Measurements from ENCODE around the gene AIP.
A peak's percentile ranks its signal among the peaks of the same experiment; 100 is the strongest.

Gene AIP

GRCh38 chr11:67482827-67483798 lies at the start of gene AIP:
TSS of gene AIP (plus strand) at chr11:67483026. CDS start at chr11:67483159, 133 bp downstream.
- DNase-seq, result peak; percentile 98

- DNase-seq, result no peak
These were observed 49.1 kb upstream of the AIP start for GRCh38 chr11:67433536-67434394.

GRCh38 chr11:67434395-67434881 lies 48.4 kb upstream of the AIP start:
- peak; percentile 40 for DNase-seq

GRCh38 chr11:67435031-67435726 lies 47.6 kb upstream of the AIP start:
- DNase-seq, result no peak

GRCh38 chr11:67435727-67436458 lies 46.9 kb upstream of the AIP start:
- no peak for DNase-seq

- DNase-seq, result peak; percentile 70
These were observed 46.3 kb upstream of the AIP start for GRCh38 chr11:67436459-67437081.

GRCh38 chr11:67437082-67437808 lies 45.6 kb upstream of the AIP start, which contains the start of gene PTPRCAP:
TSS of gene PTPRCAP (minus strand) at chr11:67437682. CDS start at chr11:67437619, 63 bp downstream.
- peak; percentile 68 for DNase-seq

- DNase-seq, result no peak
These were observed 45.0 kb upstream of the AIP start for GRCh38 chr11:67437809-67438157.

GRCh38 chr11:67438158-67438902 lies 44.5 kb upstream of the AIP start:
- DNase-seq, result peak; percentile 83

- DNase-seq, result peak; percentile 40
These were observed 43.3 kb upstream of the AIP start for GRCh38 chr11:67439321-67440228.

GRCh38 chr11:67440229-67441097 lies 42.4 kb upstream of the AIP start:
- no peak for DNase-seq

GRCh38 chr11:67441098-67441563 lies 41.7 kb upstream of the AIP start:
- no peak for DNase-seq

- no peak for DNase-seq
These were observed 41.0 kb upstream of the AIP start for GRCh38 chr11:67441731-67442351.

GRCh38 chr11:67442504-67443404 lies 40.1 kb upstream of the AIP start:
- no peak for DNase-seq

GRCh38 chr11:67445515-67445914 lies 37.3 kb upstream of the AIP start:
- DNase-seq, result no peak

- DNase-seq, result no peak
These were observed 34.6 kb upstream of the AIP start for GRCh38 chr11:67448220-67448609.

Measured in activated naive CD4-positive, alpha-beta T cell treated with Interleukin-2 at 50 U/mL for 16 hours (primary cell).